ENCODE data around the gene ARMH3.

ARMH3 gene

DNA sequence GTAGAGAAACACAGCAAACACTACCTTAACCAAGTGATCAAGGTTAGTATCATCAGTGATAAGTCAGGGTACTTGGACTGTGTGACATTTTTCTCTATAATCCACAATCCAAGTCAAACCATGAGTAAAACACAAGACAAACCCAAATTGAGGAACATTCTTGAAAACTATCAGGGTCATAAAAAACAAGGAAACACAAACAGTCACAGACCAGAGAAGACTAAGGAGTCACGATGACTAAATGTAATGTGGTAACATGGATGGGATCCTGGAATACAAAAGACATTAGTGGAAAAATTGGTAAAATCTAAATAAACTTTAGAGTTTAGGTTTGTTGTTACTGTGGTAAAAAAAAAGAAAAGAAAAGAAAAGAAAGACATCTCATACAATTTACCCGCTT is 103.8 kb downstream of the ARMH3 start:
- no peaks in the 10 kb centered on the region for H3K27me3 ChIP-seq (ENCODE audit: control insufficient read depth, insufficient read depth, low read length)
- H3K9me3 ChIP-seq (ENCODE audit: control insufficient read depth, low read length) = no peaks in the 10 kb centered on the region
- H3K4me1 ChIP-seq (ENCODE audit: control insufficient read depth, insufficient read depth, low read length) = no peaks in the 10 kb centered on the region
- H3K36me3 ChIP-seq (ENCODE audit: control insufficient read depth, insufficient read depth, low read length) = peaks cover 4% of the 10 kb centered on the region
- no peak overlapping the region for H3K4me3 ChIP-seq (ENCODE audit: low read length)
- H3K9ac ChIP-seq (ENCODE audit: low read length) = no peak overlapping the region

DNA sequence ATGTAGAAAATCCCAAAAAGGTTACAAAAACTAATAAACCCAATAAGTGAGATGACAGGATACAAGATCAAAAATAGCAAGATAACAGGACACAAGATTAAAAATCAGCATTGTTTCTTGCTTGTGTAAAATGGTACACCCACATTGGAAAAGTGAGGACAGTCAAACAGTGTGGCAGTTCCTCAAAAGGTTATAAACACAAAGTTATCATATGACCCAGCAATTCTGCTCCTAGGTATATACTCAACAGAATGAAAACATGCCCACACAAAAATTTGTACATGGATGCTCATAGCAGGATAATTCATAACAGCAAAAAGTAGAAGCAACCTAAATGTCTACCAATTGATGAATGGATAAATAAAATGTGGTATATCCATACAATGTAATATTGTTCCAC is 105.8 kb downstream of the ARMH3 start:
- Histone ChIP-seq H3K9me3 (ENCODE audit: control insufficient read depth, low read length) (no peaks in the 10 kb centered on the region), H3K36me3 (ENCODE audit: control insufficient read depth, insufficient read depth, low read length) (no peaks in the 10 kb centered on the region), H3K4me1 (ENCODE audit: control insufficient read depth, insufficient read depth, low read length) (no peaks in the 10 kb centered on the region), H3K9ac (ENCODE audit: low read length) (no peak overlapping the region), H3K4me3 (ENCODE audit: low read length) (no peak overlapping the region), H3K27me3 (ENCODE audit: control insufficient read depth, insufficient read depth, low read length) (no peaks in the 10 kb centered on the region)

DNA sequence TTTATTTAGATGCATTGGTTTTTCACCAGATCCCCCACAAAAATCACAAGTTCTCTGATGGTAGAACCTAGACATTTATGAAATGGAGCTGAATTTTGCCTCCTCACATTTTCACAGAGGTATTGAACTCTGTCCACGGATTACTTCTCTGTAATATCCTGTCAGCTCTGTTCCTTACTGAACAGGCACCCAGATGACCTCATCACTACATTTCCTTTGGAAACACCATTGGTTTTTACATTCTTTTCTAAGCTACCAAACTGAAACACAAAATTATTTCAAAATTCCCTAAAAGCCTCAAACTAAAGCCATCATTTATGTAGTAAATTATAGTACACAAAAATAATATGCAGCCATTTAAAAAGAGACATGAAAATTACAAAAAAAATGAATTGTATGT is 114.1 kb downstream of the ARMH3 start:
- Histone ChIP-seq H3K9ac (ENCODE audit: low read length) (no peak overlapping the region), H3K4me1 (ENCODE audit: control insufficient read depth, insufficient read depth, low read length) (peaks cover 4% of the 10 kb centered on the region), H3K36me3 (ENCODE audit: control insufficient read depth, insufficient read depth, low read length) (no peaks in the 10 kb centered on the region), H3K9me3 (ENCODE audit: control insufficient read depth, low read length) (no peaks in the 10 kb centered on the region), H3K4me3 (ENCODE audit: low read length) (no peak overlapping the region), H3K27me3 (ENCODE audit: control insufficient read depth, insufficient read depth, low read length) (no peaks in the 10 kb centered on the region)

DNA sequence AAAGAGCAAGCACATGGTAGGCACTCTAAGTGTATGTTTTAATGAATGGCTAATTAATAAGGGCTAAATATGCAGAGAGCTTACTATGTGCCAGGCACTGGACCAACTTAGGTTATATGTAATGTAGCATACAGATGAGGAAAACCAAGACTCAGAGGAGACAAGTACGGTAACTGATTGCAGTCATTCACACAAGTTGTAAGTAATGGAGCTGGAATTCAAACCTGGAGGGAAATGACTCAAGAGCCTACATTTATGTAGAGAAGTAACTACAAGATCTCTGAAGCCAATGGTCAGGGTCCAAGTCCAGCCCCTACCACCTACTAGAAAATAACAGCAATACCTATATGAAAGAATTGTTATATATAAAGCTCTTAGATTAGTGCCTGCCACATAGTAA is 115.1 kb downstream of the ARMH3 start:
- no peaks in the 10 kb centered on the region for H3K36me3 ChIP-seq (ENCODE audit: control insufficient read depth, insufficient read depth, low read length)
- H3K9me3 ChIP-seq (ENCODE audit: control insufficient read depth, low read length) = no peaks in the 10 kb centered on the region
- no peak overlapping the region for H3K9ac ChIP-seq (ENCODE audit: low read length)
- no peaks in the 10 kb centered on the region for H3K27me3 ChIP-seq (ENCODE audit: control insufficient read depth, insufficient read depth, low read length)
- no peak overlapping the region for H3K4me3 ChIP-seq (ENCODE audit: low read length)
- H3K4me1 ChIP-seq (ENCODE audit: control insufficient read depth, insufficient read depth, low read length) = peaks cover 4% of the 10 kb centered on the region

DNA sequence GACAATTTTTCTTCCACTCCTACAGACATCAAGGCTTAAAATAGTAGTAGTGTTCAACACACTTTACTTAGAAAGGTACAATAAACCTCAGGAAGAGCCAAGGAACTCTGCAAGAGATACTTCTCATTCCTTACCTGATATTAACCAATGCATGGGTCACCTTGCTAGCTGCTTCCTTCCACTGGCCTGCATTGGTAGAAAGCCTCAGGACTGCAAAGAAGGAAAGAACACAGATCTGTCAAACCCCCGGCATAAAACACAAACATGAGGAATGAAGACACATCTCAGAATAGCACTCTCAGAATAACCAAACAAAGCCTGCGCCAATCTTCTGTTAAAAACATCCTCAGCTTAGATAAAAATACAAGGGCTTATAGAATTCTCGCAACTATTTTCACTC is 116.2 kb downstream of the ARMH3 start:
- Histone ChIP-seq H3K9me3 (ENCODE audit: control insufficient read depth, low read length) (no peaks in the 10 kb centered on the region), H3K36me3 (ENCODE audit: control insufficient read depth, insufficient read depth, low read length) (no peaks in the 10 kb centered on the region), H3K4me3 (ENCODE audit: low read length) (no peak overlapping the region), H3K9ac (ENCODE audit: low read length) (no peak overlapping the region), H3K27me3 (ENCODE audit: control insufficient read depth, insufficient read depth, low read length) (no peaks in the 10 kb centered on the region), H3K4me1 (ENCODE audit: control insufficient read depth, insufficient read depth, low read length) (peaks cover 4% of the 10 kb centered on the region)

DNA sequence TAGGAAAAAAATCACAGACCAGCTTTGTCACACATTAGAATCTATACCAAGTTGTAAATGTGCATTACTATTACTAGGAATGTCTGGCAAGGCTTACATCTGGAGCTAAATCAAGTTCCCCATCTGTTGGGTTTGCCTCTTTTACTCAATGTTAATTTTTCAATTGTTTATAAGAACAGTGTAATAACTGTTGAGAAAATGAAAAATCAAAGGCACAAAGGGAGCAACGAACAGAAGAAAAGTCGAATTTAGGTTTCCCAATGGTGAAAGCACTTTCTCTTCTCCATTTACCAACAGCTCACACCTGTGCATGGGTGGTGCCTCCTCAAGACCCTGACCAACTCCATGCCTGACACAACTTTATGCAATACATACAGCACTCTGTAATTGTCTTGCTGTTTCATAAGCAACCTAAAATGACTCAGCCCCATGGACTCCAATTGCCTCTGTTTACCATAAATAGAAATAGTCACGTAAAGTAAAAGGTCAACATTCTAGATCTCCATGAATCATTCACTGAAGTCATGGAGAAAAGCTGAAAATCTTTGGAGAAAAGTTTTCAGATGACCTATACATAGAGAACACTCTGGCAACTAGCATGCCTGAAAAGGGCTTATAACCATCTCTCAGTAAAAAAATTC is 116.8 kb downstream of the ARMH3 start:
- no peaks in the 10 kb centered on the region for H3K9me3 ChIP-seq (ENCODE audit: control insufficient read depth, low read length)
- no peak overlapping the region for H3K4me3 ChIP-seq (ENCODE audit: low read length)
- H3K27me3 ChIP-seq (ENCODE audit: control insufficient read depth, insufficient read depth, low read length) = no peaks in the 10 kb centered on the region
- H3K36me3 ChIP-seq (ENCODE audit: control insufficient read depth, insufficient read depth, low read length) = no peaks in the 10 kb centered on the region
- peaks cover 4% of the 10 kb centered on the region for H3K4me1 ChIP-seq (ENCODE audit: control insufficient read depth, insufficient read depth, low read length)
- no peak overlapping the region for H3K9ac ChIP-seq (ENCODE audit: low read length)

DNA sequence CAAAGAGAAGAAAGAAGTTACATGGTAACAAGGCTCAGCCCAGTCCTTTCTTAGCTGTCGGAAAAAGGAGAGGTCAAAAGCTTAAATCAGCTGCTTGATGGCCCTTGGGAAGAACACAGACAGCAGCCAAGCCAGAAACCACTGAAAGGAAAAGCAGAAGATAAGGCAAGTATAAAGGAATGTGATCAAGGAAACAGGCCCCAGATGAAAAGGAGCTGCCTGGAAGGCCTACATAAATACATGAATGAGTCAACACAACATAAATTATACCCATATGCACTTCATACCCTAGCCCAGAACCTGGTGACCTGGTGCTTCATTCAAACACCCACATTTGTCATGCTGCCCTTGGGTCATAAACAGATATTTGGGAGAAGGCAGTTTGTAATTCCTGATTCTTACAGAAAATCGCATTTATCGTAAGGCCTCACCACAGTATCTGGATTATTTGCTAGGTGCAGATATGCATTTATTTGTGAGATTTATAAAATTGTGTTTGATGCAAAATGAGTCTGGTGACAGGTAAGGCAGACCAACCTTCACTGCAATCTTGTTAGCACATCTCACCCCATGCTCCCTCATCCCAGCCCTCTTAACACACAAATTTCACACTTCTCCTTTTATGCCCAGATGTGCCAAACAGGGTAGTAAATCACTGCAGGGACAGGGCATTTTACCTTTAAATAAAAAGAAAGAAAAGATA is 117.5 kb downstream of the ARMH3 start:
- Histone ChIP-seq H3K9me3 (ENCODE audit: control insufficient read depth, low read length) (no peaks in the 10 kb centered on the region), H3K4me3 (ENCODE audit: low read length) (no peak overlapping the region), H3K27me3 (ENCODE audit: control insufficient read depth, insufficient read depth, low read length) (no peaks in the 10 kb centered on the region), H3K9ac (ENCODE audit: low read length) (no peak overlapping the region), H3K4me1 (ENCODE audit: control insufficient read depth, insufficient read depth, low read length) (peaks cover 4% of the 10 kb centered on the region), H3K36me3 (ENCODE audit: control insufficient read depth, insufficient read depth, low read length) (no peaks in the 10 kb centered on the region)

DNA sequence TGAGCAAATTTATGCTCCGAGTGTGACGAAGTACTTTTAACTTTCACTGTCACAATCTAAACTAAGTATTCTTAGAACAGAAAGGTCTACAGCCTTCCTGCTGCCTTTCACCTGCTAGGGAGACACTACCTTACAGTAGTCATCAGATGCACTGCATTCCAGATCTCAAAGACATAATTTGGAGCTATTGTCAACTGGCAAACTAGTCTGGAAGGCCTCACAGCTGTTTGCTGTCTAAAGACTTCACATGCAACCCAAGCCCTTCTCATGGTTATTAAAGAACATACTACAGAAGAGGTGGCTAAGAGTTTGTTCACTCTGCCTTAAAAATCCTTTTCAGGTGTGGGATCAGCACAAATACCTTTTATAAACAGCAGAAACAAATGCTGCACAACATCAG is 120.5 kb downstream of the ARMH3 start:
- Histone ChIP-seq H3K27me3 (ENCODE audit: control insufficient read depth, insufficient read depth, low read length) (no peaks in the 10 kb centered on the region), H3K4me1 (ENCODE audit: control insufficient read depth, insufficient read depth, low read length) (peaks cover 4% of the 10 kb centered on the region), H3K4me3 (ENCODE audit: low read length) (no peak overlapping the region), H3K9me3 (ENCODE audit: control insufficient read depth, low read length) (no peaks in the 10 kb centered on the region), H3K36me3 (ENCODE audit: control insufficient read depth, insufficient read depth, low read length) (no peaks in the 10 kb centered on the region), H3K9ac (ENCODE audit: low read length) (no peak overlapping the region)

DNA sequence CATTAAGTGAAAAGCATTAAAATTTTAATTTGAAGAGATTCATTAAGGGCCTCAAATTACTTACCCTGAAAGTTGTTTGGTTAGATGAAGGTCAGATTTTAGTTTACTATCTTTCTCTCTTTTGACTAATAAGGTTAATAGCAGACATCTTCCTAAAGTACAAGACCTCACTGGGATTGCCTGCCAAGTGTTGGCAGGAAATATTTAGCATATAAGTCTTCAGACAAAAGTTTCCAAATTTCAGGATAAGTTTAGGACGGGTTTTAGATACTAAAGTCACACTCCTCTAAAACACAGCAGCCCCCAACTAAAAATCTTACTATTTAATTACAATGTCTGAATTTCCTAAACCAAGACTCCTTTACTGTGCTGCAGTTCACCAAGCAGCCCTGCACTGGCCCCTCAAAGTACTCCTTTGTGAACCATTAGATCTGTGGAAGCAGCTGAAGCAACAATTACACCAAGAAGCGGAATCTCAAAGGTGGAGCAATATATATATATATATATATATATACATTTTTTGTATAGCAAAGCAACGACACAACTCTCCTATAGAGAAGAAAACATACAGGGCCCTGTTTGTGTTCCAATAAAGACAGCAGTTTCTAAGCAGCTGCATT is 121.2 kb downstream of the ARMH3 start:
- Histone ChIP-seq H3K9ac (ENCODE audit: low read length) (no peak overlapping the region), H3K27me3 (ENCODE audit: control insufficient read depth, insufficient read depth, low read length) (no peaks in the 10 kb centered on the region), H3K4me3 (ENCODE audit: low read length) (no peak overlapping the region), H3K9me3 (ENCODE audit: control insufficient read depth, low read length) (no peaks in the 10 kb centered on the region), H3K36me3 (ENCODE audit: control insufficient read depth, insufficient read depth, low read length) (no peaks in the 10 kb centered on the region), H3K4me1 (ENCODE audit: control insufficient read depth, insufficient read depth, low read length) (peaks cover 4% of the 10 kb centered on the region)

DNA sequence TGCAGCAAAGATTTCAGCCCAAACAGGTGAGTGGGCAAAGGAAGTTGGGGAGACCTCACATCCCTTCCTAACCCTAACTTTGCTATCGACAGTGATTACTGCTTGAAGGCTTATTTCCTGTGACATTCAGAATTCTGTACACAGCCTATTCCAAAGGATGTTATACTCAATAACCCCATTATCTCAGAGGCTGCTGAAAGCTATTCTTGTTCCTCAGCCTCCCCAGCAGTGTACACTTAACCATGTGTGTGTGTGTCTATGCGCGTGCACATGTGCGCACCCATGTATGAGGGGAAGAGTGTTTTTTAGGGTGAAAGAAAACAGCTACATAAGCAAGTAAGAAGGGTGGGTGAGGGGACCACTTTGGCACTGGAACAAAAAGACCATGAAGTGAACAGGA is 122.0 kb downstream of the ARMH3 start:
- Histone ChIP-seq H3K9me3 (ENCODE audit: control insufficient read depth, low read length) (no peaks in the 10 kb centered on the region), H3K4me3 (ENCODE audit: low read length) (no peak overlapping the region), H3K36me3 (ENCODE audit: control insufficient read depth, insufficient read depth, low read length) (no peaks in the 10 kb centered on the region), H3K27me3 (ENCODE audit: control insufficient read depth, insufficient read depth, low read length) (no peaks in the 10 kb centered on the region), H3K9ac (ENCODE audit: low read length) (no peak overlapping the region), H3K4me1 (ENCODE audit: control insufficient read depth, insufficient read depth, low read length) (peaks cover 4% of the 10 kb centered on the region)

DNA sequence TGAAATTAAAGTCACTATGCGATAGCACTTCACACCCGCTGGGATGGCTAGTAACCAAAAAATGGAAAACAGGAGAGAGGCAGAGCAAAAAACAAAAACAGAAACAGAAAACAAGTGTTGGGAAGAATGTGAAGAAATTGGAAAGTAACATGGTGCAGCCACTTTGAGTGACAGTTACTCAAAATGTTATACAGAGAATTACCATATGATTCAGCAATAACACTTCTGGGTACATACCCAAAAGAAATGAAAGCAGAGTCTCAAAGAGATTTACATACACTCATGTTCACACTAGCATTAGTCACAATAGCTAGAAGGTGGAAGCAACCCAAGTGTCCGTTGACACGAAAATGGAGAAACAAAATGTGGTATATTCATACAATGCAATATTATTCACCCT is 123.8 kb downstream of the ARMH3 start:
- Histone ChIP-seq H3K4me1 (ENCODE audit: control insufficient read depth, insufficient read depth, low read length) (no peaks in the 10 kb centered on the region), H3K36me3 (ENCODE audit: control insufficient read depth, insufficient read depth, low read length) (no peaks in the 10 kb centered on the region), H3K9ac (ENCODE audit: low read length) (no peak overlapping the region), H3K9me3 (ENCODE audit: control insufficient read depth, low read length) (no peaks in the 10 kb centered on the region), H3K27me3 (ENCODE audit: control insufficient read depth, insufficient read depth, low read length) (no peaks in the 10 kb centered on the region), H3K4me3 (ENCODE audit: low read length) (no peak overlapping the region)

DNA sequence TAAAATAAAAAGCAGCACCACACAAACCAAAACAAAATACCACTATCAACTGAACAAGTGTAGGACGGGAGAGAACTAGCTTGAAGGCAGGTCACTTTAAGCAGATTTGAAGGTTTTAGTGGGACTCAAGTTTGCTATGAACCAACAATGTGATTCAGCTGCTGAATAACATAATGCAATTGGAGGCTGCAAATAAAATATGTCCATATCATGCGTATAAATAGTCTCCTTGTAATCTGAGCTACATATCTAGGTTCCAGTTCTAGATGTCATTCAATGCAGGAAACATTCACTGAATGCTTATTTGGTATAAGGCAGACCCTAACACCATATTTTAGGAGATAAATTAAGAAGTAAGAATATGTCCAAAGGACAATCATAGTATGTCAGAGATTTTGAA is 130.9 kb downstream of the ARMH3 start:
- Histone ChIP-seq H3K4me1 (ENCODE audit: control insufficient read depth, insufficient read depth, low read length) (no peaks in the 10 kb centered on the region), H3K27me3 (ENCODE audit: control insufficient read depth, insufficient read depth, low read length) (no peaks in the 10 kb centered on the region), H3K9ac (ENCODE audit: low read length) (no peak overlapping the region), H3K36me3 (ENCODE audit: control insufficient read depth, insufficient read depth, low read length) (no peaks in the 10 kb centered on the region), H3K4me3 (ENCODE audit: low read length) (no peak overlapping the region), H3K9me3 (ENCODE audit: control insufficient read depth, low read length) (no peaks in the 10 kb centered on the region)
